Measurements from ENCODE around the gene SF3A2.

Gene SF3A2

DNA sequence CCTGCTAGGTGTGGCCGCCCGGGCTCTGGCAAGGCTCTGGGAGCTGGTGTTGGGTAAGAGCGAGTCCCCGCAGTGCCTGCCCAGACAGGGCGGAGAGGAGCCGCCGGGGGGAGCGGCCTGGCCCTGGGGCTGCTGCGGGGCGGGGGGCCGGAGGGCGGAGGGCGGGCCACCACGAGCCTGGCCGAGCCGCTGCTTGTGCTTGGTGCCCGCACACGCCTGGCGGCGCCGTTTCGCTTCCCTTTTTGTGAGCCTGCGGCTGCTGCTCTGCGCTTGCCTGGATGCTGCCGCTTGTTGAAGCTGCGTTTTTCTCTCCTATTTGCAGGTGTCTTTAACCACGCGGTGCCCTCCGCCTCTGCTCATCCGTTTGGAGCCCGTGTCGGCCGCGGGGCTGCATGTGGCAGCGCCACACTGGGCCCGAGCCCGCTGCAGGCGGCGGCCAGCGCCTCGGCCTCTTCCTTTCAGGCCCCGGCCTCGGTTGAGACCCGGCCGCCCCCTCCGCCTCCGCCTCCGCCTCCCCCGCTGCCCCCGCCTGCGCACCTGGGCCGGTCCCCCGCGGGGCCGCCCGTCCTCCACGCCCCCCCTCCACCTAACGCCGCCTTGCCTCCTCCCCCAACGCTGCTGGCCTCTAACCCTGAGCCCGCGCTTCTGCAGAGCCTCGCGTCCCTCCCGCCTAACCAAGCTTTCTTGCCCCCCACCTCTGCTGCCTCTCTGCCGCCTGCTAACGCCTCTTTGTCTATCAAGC, 9.0 kb upstream of the SF3A2 start:
- DNase-seq, result no peak

DNA sequence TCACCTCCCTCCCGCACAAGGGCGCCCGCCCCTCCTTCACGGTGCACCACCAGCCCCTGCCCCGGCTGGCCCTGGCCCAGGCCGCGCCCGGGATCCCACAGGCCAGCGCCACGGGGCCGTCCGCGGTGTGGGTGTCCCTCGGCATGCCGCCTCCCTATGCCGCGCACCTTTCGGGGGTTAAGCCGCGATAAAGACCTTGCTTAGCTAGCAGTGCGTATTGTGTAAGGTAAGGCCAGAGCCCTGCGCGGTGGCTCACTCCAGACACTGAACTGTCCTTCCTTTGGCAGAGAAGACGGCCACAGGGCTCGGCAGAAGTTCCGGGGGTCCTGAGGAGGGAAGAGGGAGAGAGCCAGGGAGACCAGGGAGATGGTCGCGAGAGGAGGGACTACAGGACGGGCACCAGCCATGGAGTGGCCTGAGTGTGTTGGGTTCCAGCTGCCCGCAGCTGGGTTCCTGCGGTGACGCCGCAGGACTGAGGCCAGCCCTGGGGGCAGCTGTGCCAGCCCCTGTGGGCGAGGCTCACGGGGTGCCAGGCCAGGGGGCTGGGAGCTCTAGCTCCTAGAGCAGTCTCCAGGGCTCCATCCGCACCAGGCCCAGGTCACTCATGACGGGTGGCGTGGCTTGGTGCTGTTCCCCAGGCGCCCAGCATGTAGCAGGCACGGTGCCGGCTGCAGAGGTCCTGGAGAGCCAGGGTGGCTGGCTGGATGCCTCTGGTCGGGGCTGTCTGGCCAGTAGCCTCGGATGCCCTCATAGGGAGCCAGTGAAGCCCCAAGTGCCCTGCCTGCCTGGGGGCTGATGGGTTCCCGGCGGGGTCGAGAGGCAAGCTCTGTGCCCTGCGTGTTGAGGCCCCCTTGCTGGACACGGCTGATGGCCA, 8.2 kb upstream of the SF3A2 start:
- no peak for DNase-seq

GRCh38 chr19:2229103-2230032, 7.3 kb upstream of the SF3A2 start:
- DNase-seq, result no peak

- no peak for DNase-seq
Measured at GRCh38 chr19:2230033-2230531, 6.5 kb upstream of the SF3A2 start.

DNA sequence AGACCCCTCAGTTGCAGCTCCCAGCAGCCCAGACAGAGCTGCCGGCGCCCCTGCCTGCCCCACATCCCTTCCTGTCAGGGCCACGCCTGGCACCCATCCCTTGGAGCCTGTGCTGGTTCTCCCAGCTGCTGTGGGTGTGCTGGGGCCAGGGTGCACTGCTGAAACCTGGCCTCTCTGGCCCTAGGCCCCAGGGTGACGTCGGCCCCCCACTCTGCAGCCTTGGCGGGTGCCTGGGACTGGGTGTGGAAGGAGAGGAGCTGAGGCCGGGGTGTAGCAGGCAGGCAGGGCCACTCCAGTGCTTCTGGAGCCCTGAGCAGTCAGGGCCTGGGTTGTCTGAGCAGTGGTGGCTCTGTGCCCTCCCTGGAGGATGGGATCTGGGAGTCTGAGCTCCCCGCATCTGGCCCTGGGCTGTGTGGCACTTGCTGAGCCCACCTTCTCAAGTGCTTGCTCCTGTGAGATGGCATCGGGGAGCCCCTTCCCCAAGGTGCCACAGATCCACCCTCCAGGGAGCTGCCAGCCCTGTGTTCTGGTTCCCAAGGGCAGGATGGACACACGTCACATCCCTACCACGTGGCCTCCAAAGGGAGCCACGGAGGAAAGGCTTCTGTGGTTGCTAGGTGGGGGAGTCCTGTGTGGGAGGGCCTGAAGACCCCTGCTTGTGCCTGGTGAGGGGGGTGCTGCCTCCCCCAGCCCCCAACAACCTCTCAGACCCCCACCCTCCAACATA, 5.7 kb upstream of the SF3A2 start:
- DNase-seq, result no peak

DNA sequence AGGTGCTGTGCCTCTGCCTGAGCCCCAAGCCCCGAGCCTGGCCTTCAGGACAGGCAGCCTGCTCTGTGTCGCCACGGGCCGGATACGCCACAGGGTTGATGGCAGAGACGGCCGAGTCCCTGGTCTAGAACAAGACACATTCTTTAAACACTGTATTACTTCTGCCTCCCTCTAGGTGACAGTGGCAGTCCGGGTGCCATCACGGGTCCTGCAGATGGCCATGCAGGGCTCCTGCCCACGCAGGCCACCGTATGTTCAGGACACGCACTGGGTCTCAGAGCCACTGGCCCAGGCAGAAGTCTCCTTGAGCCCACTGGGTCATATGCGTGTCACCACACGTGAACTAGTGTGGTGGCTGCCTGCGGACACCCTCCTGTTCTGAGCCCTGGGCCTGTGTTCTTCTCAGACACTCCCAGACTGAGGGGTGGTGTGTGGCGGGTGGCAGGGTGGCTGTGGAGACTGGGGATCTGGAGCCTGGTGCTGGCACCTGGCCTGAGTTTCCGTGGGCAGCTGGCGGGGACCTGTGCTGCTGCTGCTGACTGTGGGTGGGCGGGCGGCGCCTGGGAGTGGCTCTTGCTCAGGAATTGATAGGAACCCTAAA, 4.9 kb upstream of the SF3A2 start:
- DNase-seq, result no peak

- DNase-seq, result no peak
Measured at GRCh38 chr19:2232286-2233151, 4.1 kb upstream of the SF3A2 start.

- no peak for DNase-seq
Measured at GRCh38 chr19:2233601-2234280, 2.9 kb upstream of the SF3A2 start.

DNA sequence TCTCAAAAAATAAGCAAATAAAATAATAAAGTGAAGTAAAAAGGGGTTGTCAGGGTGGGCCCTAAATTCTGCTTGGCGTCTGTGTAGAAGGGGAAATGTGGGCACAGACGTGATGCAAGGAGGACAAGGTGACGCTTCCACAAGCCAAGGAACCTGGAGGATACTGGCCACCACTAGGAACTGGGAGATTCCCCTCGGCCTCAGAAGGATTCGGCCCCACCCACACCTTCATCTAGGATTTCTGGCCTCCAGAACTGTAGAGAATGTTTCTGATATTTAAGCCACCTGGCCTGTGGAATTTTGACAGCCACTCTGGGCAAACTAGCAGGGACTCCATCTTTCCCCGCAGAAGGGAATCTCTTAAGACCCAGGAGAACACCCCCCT, 1.6 kb upstream of the SF3A2 start:
- DNase-seq, result no peak

- no peak for DNase-seq
Measured at GRCh38 chr19:2235381-2236063, 1.1 kb upstream of the SF3A2 start.

DNA sequence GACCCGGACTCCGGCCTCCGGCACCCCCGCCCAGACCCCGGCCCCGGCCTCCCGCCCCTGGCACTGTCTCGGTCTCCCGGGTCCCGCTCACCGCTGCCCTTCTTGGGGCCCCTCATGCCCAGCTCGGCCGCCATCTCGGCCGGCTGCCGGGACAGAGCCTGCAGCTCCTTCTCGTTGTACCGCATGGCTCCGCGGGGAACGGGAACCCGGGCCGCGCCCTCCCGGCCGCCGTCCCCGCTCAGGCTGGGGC, 635 bp upstream of the SF3A2 start:
- DNase-seq, result no peak

- DNase-seq, result no peak
Measured at GRCh38 chr19:2237051-2237868, 636 bp downstream of the SF3A2 start.

DNA sequence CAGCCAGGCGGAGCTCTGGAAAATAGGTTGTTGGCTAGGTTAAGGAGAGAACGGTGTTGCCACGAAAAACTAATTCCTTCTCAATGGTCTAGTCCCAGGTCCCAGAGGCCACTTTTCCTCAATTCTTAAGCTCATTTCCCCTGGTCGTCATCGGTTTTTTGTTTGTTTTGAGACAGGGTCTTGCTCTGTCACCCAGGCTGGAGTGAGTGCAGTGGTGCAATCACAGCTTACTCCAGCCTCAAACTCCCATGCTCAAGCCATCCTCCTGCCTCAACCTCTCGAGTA, 1.2 kb downstream of the SF3A2 start:
- DNase-seq, result no peak

- no peak for DNase-seq
Measured at GRCh38 chr19:2239173-2239572, 2.5 kb downstream of the SF3A2 start.

DNA sequence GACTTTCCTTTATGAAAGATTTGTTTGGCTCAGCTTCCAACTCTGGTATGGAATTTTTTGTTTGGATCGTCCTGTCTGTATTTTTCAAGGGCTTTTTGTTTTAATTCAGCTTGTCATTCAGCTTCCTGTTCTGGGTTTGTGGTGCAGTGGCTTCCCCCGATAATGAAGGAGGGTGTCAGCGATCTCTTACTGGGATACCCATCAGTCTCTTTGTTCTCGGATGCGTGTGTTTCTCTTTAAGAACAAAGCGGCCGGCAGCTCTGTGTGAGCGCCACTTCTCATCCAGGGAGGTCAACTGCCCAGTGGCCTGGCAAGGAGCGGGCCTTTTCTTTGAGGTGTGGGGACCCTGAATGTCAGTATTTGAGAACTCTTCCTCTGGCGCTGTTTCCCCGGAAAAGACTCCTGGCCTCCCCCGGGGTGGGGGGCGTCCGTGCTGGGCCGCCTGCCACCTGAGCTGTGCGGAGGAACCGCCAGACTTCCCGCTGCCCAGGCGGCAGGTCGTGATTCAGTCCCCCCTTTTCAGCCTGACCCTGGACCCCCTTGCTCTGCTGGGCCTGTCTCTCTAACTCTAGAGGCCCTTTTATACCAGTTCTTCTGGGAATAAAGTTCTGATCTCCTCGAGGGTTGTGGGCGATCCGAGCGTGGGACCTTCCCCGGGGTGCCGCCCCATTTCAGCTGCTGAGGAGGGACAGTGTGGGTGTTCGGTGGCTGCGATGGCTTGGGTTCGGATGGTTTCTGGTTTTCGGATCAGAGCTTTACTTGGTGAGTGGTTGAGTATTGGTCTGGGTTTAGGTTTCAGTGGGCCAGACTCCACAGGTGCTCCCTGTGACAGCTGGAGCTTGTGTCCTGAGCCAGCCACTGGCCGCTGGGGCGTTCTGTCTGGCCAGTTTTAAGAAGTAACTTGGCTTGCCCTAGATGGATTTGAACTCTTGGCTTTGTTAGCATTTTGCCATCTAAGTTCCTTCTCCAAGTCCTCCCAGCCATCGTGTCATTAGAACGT, 3.4 kb downstream of the SF3A2 start:
- DNase-seq, result no peak

DNA sequence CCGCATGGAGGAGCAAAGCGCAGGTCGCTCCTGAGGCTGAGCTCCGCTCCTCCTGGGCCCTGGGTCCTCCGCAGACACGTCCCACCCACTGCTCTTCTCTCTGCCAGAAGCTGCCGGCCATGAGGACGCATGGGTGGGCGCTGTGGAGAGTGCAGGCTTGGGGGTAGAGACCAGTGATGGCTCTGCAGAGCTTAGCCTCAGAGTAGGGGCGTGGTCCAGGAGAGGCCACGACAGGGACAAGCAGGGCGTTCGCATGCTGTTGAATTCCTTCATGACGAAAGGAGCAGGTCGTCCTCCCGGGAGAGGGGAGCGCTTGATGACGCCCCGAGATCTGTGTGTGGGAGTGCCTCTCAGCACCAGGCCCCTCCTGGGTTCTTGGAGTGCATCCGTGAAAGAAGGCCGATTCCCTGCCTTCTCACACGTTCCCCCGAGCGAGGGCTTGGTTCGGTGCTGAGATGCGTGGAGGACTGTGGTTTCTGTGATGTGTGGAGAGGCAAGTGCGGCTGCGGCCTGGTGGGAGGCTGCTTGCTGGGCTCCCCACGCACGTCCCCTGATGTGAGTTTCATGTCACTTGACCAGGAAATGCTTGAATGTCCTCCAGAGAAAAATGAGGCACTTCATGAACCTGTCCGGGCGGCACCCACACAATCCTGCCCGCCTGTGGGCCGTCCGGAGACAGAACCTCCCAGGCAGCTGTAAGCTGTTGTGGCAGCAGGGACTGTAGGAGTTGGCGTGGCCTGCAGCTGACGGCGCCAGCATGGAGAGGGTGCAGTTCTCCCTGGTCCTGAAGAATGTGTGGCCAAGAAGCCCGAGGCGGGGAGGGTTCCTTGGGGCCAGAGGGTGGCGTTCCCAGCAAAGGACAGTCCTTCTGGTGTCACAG, 4.5 kb downstream of the SF3A2 start:
- no peak for DNase-seq

GRCh38 chr19:2242092-2242537, 5.5 kb downstream of the SF3A2 start:
- no peak for DNase-seq

Data from stimulated activated naive CD4-positive, alpha-beta T cell treated with Interleukin-2 at 50 U/mL for 16 hours (primary cell).